ENCODE data around the gene DOCK4. TPM values are rescaled to one million over a fixed set of nuclear protein-coding genes. Genes with fewer than 3 reads are reported as not detected.

Gene DOCK4
- total RNA-seq, 1 donor from 2014 or later, result 32.2 TPM

DNA sequence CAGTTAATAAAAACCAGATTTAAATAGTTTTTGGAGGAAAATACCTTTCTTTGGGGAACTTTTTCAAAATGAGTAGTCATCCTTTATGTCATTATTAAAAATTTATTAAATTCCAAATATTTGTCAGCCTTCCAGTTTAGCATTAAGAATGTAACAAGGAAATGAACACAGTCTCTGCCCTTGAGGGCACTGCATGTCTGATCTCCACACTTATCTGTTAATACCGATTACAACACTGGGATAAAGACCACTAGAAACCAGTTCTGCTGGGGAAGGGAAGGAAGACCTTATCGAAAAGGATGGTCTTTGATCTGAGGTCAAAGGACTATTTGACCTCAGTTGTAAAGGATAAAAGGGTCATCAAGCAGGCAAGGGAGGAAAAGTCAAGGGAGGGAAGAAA lies 320.0 kb downstream of the DOCK4 start:
- H3K36me3 Mint-ChIP-seq (ENCODE audit: low read depth, unreplicated experiment), result peaks cover 6% of the 10 kb centered on the region
- no peaks in the 10 kb centered on the region for H3K27me3 Mint-ChIP-seq (ENCODE audit: low read depth, unreplicated experiment)
- H3K9ac ChIP-seq (ENCODE audit: low read length), result no peak overlapping the region
- no peak overlapping the region for H3K27ac ChIP-seq (ENCODE audit: low read depth, low read length)
- no peak overlapping the region for H3K4me3 ChIP-seq (ENCODE audit: insufficient read depth, low read depth, low read length)
- H3K9me3 Mint-ChIP-seq (ENCODE audit: unreplicated experiment), result peaks cover 4% of the 10 kb centered on the region
- no peaks in the 10 kb centered on the region for H3K4me1 ChIP-seq (ENCODE audit: insufficient read depth, low read length)
- no peak for DNase-seq (ENCODE audit: low read depth)
- no peaks in the 10 kb centered on the region for H3K27me3 ChIP-seq (ENCODE audit: insufficient read depth, low read length)
- H3K4me1 Mint-ChIP-seq (ENCODE audit: low read depth, unreplicated experiment), result peaks cover 2% of the 10 kb centered on the region
- no peaks in the 10 kb centered on the region for H3K9me3 ChIP-seq (ENCODE audit: insufficient read depth, low read depth, low read length)
- H3K36me3 ChIP-seq (ENCODE audit: insufficient read depth, low read length), result no peaks in the 10 kb centered on the region
- H3K4me3 Mint-ChIP-seq (ENCODE audit: unreplicated experiment), result no peak overlapping the region
- TF ChIP-seq EZH2 (IDR thresholded peaks at IDR 0.05; ENCODE audit: insufficient read depth, low read length), result no peak
- TF ChIP-seq, protein P1, sequence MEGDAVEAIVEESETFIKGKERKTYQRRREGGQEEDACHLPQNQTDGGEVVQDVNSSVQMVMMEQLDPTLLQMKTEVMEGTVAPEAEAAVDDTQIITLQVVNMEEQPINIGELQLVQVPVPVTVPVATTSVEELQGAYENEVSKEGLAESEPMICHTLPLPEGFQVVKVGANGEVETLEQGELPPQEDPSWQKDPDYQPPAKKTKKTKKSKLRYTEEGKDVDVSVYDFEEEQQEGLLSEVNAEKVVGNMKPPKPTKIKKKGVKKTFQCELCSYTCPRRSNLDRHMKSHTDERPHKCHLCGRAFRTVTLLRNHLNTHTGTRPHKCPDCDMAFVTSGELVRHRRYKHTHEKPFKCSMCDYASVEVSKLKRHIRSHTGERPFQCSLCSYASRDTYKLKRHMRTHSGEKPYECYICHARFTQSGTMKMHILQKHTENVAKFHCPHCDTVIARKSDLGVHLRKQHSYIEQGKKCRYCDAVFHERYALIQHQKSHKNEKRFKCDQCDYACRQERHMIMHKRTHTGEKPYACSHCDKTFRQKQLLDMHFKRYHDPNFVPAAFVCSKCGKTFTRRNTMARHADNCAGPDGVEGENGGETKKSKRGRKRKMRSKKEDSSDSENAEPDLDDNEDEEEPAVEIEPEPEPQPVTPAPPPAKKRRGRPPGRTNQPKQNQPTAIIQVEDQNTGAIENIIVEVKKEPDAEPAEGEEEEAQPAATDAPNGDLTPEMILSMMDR (IDR thresholded peaks at IDR 0.05; ENCODE audit: insufficient read depth, low read depth, low read length), result no peak
- no peaks in the 10 kb centered on the region for H3K79me2 ChIP-seq (ENCODE audit: insufficient read depth, low read length)
- H3K27ac Mint-ChIP-seq (ENCODE audit: unreplicated experiment), result no peak overlapping the region
- FAIRE-seq, result no peak
- H4K20me1 ChIP-seq (ENCODE audit: insufficient read depth, low read length), result no peaks in the 10 kb centered on the region
- H3K4me2 ChIP-seq (ENCODE audit: low read length), result no peak overlapping the region
- H2AFZ ChIP-seq (ENCODE audit: low read depth, low read length), result no peak overlapping the region

DNA sequence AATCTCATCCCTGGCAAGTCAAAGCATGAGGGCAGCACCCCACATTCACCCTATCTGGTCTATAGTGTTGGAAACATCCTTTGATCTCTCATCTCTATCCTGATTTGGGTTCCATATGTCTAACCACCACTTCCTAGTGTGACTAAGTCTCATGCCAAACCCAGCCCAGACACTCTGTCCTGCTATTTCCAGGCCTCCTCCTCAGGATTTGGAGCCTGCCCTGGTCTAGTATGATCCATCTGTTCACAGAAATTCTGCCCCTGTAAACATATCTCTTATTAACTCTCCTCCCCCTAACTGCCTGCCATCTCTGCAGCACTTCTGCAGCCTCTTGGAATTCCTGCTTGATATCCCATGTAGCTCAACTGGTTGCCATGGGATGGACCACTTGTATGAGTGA lies 323.0 kb downstream of the DOCK4 start:
- Mint-ChIP-seq H3K4me1 (ENCODE audit: low read depth, unreplicated experiment) (peaks cover 2% of the 10 kb centered on the region), H3K27me3 (ENCODE audit: low read depth, unreplicated experiment) (no peaks in the 10 kb centered on the region), H3K36me3 (ENCODE audit: low read depth, unreplicated experiment) (peaks cover 12% of the 10 kb centered on the region), H3K27ac (ENCODE audit: unreplicated experiment) (no peak overlapping the region), H3K4me3 (ENCODE audit: unreplicated experiment) (no peak overlapping the region), H3K9me3 (ENCODE audit: unreplicated experiment) (peaks cover 6% of the 10 kb centered on the region)
- Histone ChIP-seq H3K4me2 (ENCODE audit: low read length) (no peak overlapping the region), H3K4me3 (ENCODE audit: insufficient read depth, low read depth, low read length) (no peak overlapping the region), H3K9ac (ENCODE audit: low read length) (no peak overlapping the region), H3K27me3 (ENCODE audit: insufficient read depth, low read length) (no peaks in the 10 kb centered on the region), H3K4me1 (ENCODE audit: insufficient read depth, low read length) (no peaks in the 10 kb centered on the region), H3K9me3 (ENCODE audit: insufficient read depth, low read depth, low read length) (no peaks in the 10 kb centered on the region), H3K27ac (ENCODE audit: low read depth, low read length) (no peak overlapping the region), H2AFZ (ENCODE audit: low read depth, low read length) (no peak overlapping the region), H3K36me3 (ENCODE audit: insufficient read depth, low read length) (no peaks in the 10 kb centered on the region), H3K79me2 (ENCODE audit: insufficient read depth, low read length) (no peaks in the 10 kb centered on the region), H4K20me1 (ENCODE audit: insufficient read depth, low read length) (no peaks in the 10 kb centered on the region)
- no peak for TF ChIP-seq EZH2 (IDR thresholded peaks at IDR 0.05; ENCODE audit: insufficient read depth, low read length)
- TF ChIP-seq, protein P1 (IDR thresholded peaks at IDR 0.05; ENCODE audit: insufficient read depth, low read depth, low read length), result no peak
- DNase-seq (ENCODE audit: low read depth) (no peak), FAIRE-seq (no peak)

DNA sequence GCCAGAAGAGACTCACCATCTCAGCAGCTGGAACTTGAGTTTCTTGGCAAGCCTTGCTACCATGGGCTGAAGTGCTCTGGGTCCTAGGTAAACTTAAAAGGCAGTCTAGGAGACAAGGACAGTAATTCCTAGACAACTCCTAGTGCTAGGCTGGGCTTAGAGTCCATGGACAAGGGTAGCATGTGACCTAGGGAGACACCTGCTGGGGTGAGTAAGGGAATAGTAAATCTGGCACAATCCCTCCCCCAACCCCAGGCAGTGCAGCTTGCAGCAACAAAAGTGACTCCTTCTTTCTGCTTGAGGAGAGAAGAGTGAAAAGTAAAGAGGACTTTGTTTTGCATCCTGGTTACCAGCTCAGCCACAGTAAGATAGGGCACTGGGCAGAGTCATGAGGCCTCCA lies 327.4 kb downstream of the DOCK4 start:
- Mint-ChIP-seq H3K4me1 (ENCODE audit: low read depth, unreplicated experiment) (peaks cover 7% of the 10 kb centered on the region), H3K27me3 (ENCODE audit: low read depth, unreplicated experiment) (no peaks in the 10 kb centered on the region), H3K36me3 (ENCODE audit: low read depth, unreplicated experiment) (peaks cover 10% of the 10 kb centered on the region), H3K27ac (ENCODE audit: unreplicated experiment) (no peak overlapping the region), H3K4me3 (ENCODE audit: unreplicated experiment) (no peak overlapping the region), H3K9me3 (ENCODE audit: unreplicated experiment) (peaks cover 6% of the 10 kb centered on the region)
- TF ChIP-seq, protein P1 (IDR thresholded peaks at IDR 0.05; ENCODE audit: insufficient read depth, low read depth, low read length), result no peak
- TF ChIP-seq EZH2 (IDR thresholded peaks at IDR 0.05; ENCODE audit: insufficient read depth, low read length), result no peak
- no peaks in the 10 kb centered on the region for H3K9me3 ChIP-seq (ENCODE audit: insufficient read depth, low read depth, low read length)
- no peaks in the 10 kb centered on the region for H3K79me2 ChIP-seq (ENCODE audit: insufficient read depth, low read length)
- no peak for FAIRE-seq
- no peaks in the 10 kb centered on the region for H3K4me1 ChIP-seq (ENCODE audit: insufficient read depth, low read length)
- no peaks in the 10 kb centered on the region for H3K36me3 ChIP-seq (ENCODE audit: insufficient read depth, low read length)
- no peak for DNase-seq (ENCODE audit: low read depth)
- no peaks in the 10 kb centered on the region for H4K20me1 ChIP-seq (ENCODE audit: insufficient read depth, low read length)
- H3K27ac ChIP-seq (ENCODE audit: low read depth, low read length), result no peak overlapping the region
- no peak overlapping the region for H3K9ac ChIP-seq (ENCODE audit: low read length)
- H3K4me2 ChIP-seq (ENCODE audit: low read length), result no peak overlapping the region
- no peak overlapping the region for H3K4me3 ChIP-seq (ENCODE audit: insufficient read depth, low read depth, low read length)
- no peak overlapping the region for H2AFZ ChIP-seq (ENCODE audit: low read depth, low read length)
- H3K27me3 ChIP-seq (ENCODE audit: insufficient read depth, low read length), result no peaks in the 10 kb centered on the region
